ENCODE measurements around the gene PNKD. TPM values are rescaled to one million over a fixed set of nuclear protein-coding genes. Genes with fewer than 3 reads are reported as not detected.
A peak's percentile ranks its signal among the peaks of the same experiment; 100 is the strongest.

The PNKD gene
- total and polyA plus RNA-seq, 10 of the 15 experiments (the other 5 are each of a cell fraction or from before 2014, with no cell fraction given), result 27.2 to 106 (median 61.3) TPM

DNA sequence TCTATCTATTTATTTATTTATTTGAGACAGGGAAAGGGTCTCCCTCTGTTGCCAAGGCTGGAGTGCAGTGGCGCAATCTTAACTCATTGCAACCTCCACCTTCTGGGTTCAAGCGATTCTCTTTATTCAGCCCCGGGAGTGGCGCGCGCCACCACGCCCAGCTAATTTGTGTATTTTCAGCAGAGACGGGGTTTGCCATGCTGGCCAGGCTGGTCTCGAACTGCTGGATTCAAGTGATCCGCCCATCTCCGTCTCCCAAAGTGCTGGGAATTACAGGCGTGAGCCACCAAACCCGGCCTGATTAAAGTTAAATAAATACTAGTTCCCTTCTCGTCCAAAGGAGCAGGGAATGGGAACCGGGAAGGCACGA, 125.1 kb downstream of the PNKD start:
- ChIA-PET RAD21 (ENCODE audit: unreplicated experiment) (interaction anchor here (1.0 to 2.5 kb wide), 6 partner anchors 11 to 124 kb away, joined by 3 to 14 read pairs (median 4); partner anchors contain the start of gene SLC11A1), SMC1A (ENCODE audit: uncharacterized antibody, unreplicated experiment) (interaction anchor here (1.0 to 1.2 kb wide), 2 partner anchors 39 to 94 kb away, joined by 3 read pairs; partner anchors contain the start of gene CATIP), POLR2A (interaction anchor here (1.7 to 2.8 kb wide), 3 partner anchors 9 to 105 kb away, joined by 8 to 19 read pairs (median 19); no protein-coding TSS in a partner anchor), CTCF (interaction anchor here (0.6 to 4.9 kb wide), 10 partner anchors 40 to 315 kb away, joined by 3 to 34 read pairs (median 6); partner anchors contain the start of gene TMBIM1)
- peak overlapping the region; percentile 51; the same call in 1 of the 2 replicates for H3K4me3 ChIP-seq
- H3K4me1 ChIP-seq (ENCODE audit: control insufficient read depth, insufficient read depth, low read length), result peaks cover 27% of the 10 kb centered on the region
- FAIRE-seq (no peak), ATAC-seq (no peak), DNase-seq (ENCODE audit: low read depth, low spot score) (no peak)
- H3K79me2 ChIP-seq (ENCODE audit: control insufficient read depth, insufficient read depth, low read length), result peaks cover 32% of the 10 kb centered on the region
- in situ Hi-C loops (cut with MboI) (loop anchor here (25.0 kb wide), 1 partner anchor 108 kb away; the partner anchor contains the start of gene TMBIM1), intact Hi-C loops (cut with micrococcal nuclease; ENCODE audit: unreplicated experiment) (loop anchor here (5.0 kb wide), 3 partner anchors 38 to 262 kb away; partner anchors contain the start of genes ARPC2, BCS1L, CATIP and ZNF142)
- no peaks in the 10 kb centered on the region for H3K9me3 ChIP-seq (replicated peaks; ENCODE audit: control insufficient read depth, insufficient read depth, low read length)
- H3K27me3 ChIP-seq (replicated peaks in 1 of 2; ENCODE audit: control insufficient read depth in 2 of 2, insufficient read depth in 2 of 2, low read length in 1 of 2), result no peaks in the 10 kb centered on the region
- H3K4me2 ChIP-seq (ENCODE audit: control insufficient read depth, insufficient read depth), result peak overlapping the region; percentile 93
- BruUV-seq (replicated peaks), result no TSS peak
- H4K20me1 ChIP-seq (ENCODE audit: control insufficient read depth, insufficient read depth), result no peaks in the 10 kb centered on the region
- H3K36me3 ChIP-seq (ENCODE audit: control insufficient read depth in 2 of 2, insufficient read depth in 2 of 2, low read length in 1 of 2), result no peaks in the 10 kb centered on the region
- 11% methylated on average over 16 of the region's 16 CpGs for WGBS (ENCODE audit: insufficient coverage, insufficient replicate concordance, low lambda C conversion rate, missing lambda C conversion rate)
- peak overlapping the region; percentile 96 for H3K27ac ChIP-seq (ENCODE audit: control insufficient read depth, insufficient read depth)
- peak overlapping the region; percentile 64 for H3K9ac ChIP-seq (ENCODE audit: control insufficient read depth, insufficient read depth, low read length)
- peak overlapping the region; percentile 96 for H2AFZ ChIP-seq (ENCODE audit: control insufficient read depth, low read depth, low read length)
- TF ChIP-seq MLLT1 (IDR thresholded peaks at IDR 0.05) (peak; percentile 10; the same call in 1 of the 2 replicates), NR2C2 (IDR thresholded peaks at IDR 0.05; ENCODE audit: borderline replicate concordance, control insufficient read depth, insufficient read length, low read depth) (no peak)
